GM23338 (cell line): Measurements from ENCODE around the gene LCP2. TPM values are rescaled to one million over a fixed set of nuclear protein-coding genes. Genes with fewer than 3 reads are reported as not detected.

Source experiments
- ATAC-seq: fragments of 200-7000 bp; cut with Tn5 transposase; 3 replicates; pipeline ENCODE4 v1.9.1; 2020
- DNase-seq: peaks from one replicate; pipeline ENCODE4 v3.0.0-alpha.2; 2015; ENCODE audit warnings: low spot score
- H2AFZ ChIP-seq: fragments of 200-600 bp; sonication (generic); 2 replicates; pipeline ENCODE4 v1.8.0; 2016; ENCODE audit warnings: antibody characterized with exemption, mild to moderate bottlenecking, moderate library complexity
- H3F3A ChIP-seq: fragments of 200-600 bp; sonication (generic); replicated peaks from 2 replicates; pipeline ENCODE4 v1.8.0; 2017; ENCODE audit warnings: antibody characterized with exemption, mixed run types, low read depth
- H3K27ac ChIP-seq: fragments of 200-600 bp; sonication (generic); 2 replicates; pipeline ENCODE4 v1.6.1; 2016; ENCODE audit warnings: low read depth
- H3K27me3 ChIP-seq: fragments of 200-600 bp; sonication (generic); 2 replicates; pipeline ENCODE4 v1.8.0; 2016; ENCODE audit warnings: mild to moderate bottlenecking, mixed run types, moderate library complexity; ENCODE audit not compliant: insufficient read depth
- H3K36me3 ChIP-seq: fragments of 200-600 bp; sonication (generic); 2 replicates; pipeline ENCODE4 v1.8.0; 2016; ENCODE audit warnings: mild to moderate bottlenecking; ENCODE audit not compliant: insufficient read depth
- H3K4me1 ChIP-seq: fragments of 200-600 bp; sonication (generic); 2 replicates; pipeline ENCODE4 v1.8.0; 2016; ENCODE audit warnings: mild to moderate bottlenecking, moderate library complexity; ENCODE audit not compliant: insufficient read depth
- H3K4me2 ChIP-seq: fragments of 200-600 bp; sonication (generic); 2 replicates; pipeline ENCODE4 v1.7.1; 2017; ENCODE audit warnings: mixed run types
- H3K4me3 ChIP-seq: fragments of 200-600 bp; sonication (generic); 2 replicates; pipeline ENCODE4 v1.6.1; 2016; ENCODE audit warnings: mixed run types
- H3K79me2 ChIP-seq: fragments of 200-600 bp; sonication (generic); replicated peaks from 2 replicates; pipeline ENCODE4 v1.8.0; 2017; ENCODE audit warnings: mild to moderate bottlenecking; ENCODE audit not compliant: insufficient read depth
- H3K9me2 ChIP-seq: fragments of 200-600 bp; sonication (generic); 2 replicates; pipeline ENCODE4 v1.8.0; 2017; ENCODE audit not compliant: insufficient read depth
- H4K20me1 ChIP-seq: fragments of 200-600 bp; sonication (generic); replicated peaks from 2 replicates; pipeline ENCODE4 v1.8.0; 2017; ENCODE audit warnings: mild to moderate bottlenecking; ENCODE audit not compliant: insufficient read depth
- H3K27ac Mint-ChIP-seq: 2 replicates; pipeline ENCODE4 v1.8.0; 2020; ENCODE audit warnings: inconsistent platforms, mild to moderate bottlenecking, moderate library complexity, mixed read lengths
- H3K27me3 Mint-ChIP-seq: 3 replicates; pipeline ENCODE4 v1.8.0; 2022; ENCODE audit warnings: low read depth, mild to moderate bottlenecking, moderate library complexity, mixed read lengths, inconsistent platforms; ENCODE audit not compliant: insufficient read depth, poor library complexity
- H3K36me3 Mint-ChIP-seq: 3 replicates; pipeline ENCODE4 v1.8.0; 2021; ENCODE audit warnings: low read depth, mild to moderate bottlenecking, inconsistent platforms, moderate library complexity, mixed read lengths
- H3K4me1 Mint-ChIP-seq: 3 replicates; pipeline ENCODE4 v1.8.0; 2020; ENCODE audit warnings: mild to moderate bottlenecking, inconsistent platforms, mixed read lengths
- H3K4me3 Mint-ChIP-seq: 3 replicates; pipeline ENCODE4 v1.8.0; 2021; ENCODE audit warnings: moderate library complexity, mild to moderate bottlenecking, inconsistent platforms, mixed read lengths
- H3K9me3 Mint-ChIP-seq: 3 replicates; pipeline ENCODE4 v1.8.0; 2020; ENCODE audit warnings: moderate library complexity, mild to moderate bottlenecking, inconsistent platforms, mixed read lengths
- CREB1 ChIP-seq: fragments of 250-450 bp; sonication (Bioruptor Pico); IDR thresholded peaks from 2 replicates; pipeline ENCODE4 v1.5.0; 2020; ENCODE audit warnings: low read depth, mild to moderate bottlenecking, moderate library complexity
- EZH2 ChIP-seq: fragments of 200-600 bp; sonication (generic); IDR thresholded peaks from one replicate; pipeline ENCODE4 v1.8.0; 2017; ENCODE audit warnings: antibody characterized with exemption, mild to moderate bottlenecking, low read depth; ENCODE audit not compliant: unreplicated experiment
- JUNB ChIP-seq: IDR thresholded peaks from one replicate; pipeline ENCODE4 v1.6.1; 2016; ENCODE audit warnings: antibody characterized with exemption; ENCODE audit not compliant: unreplicated experiment
- NANOG ChIP-seq: IDR thresholded peaks from 2 replicates; pipeline ENCODE4 v1.6.1; 2016; ENCODE audit warnings: antibody characterized with exemption, borderline replicate concordance
- POLR2AphosphoS5 ChIP-seq: IDR thresholded peaks from 2 replicates; pipeline ENCODE4 v1.6.1; 2016; ENCODE audit warnings: antibody characterized with exemption, low read depth
- STAT1 ChIP-seq: IDR thresholded peaks from one replicate; pipeline ENCODE4 v1.6.1; 2016; ENCODE audit warnings: antibody characterized with exemption; ENCODE audit not compliant: unreplicated experiment
- ZNF331 ChIP-seq: fragments of 250-450 bp; sonication (Bioruptor Pico); IDR thresholded peaks from 2 replicates; pipeline ENCODE4 v1.5.0; 2020; ENCODE audit warnings: low read depth, mild to moderate bottlenecking, moderate library complexity
- polyA plus RNA-seq: library from polyadenylated mRNA; unstranded; fragments of >200 nt; fragmentation: Nextera tagmentation; extraction: Ambion mirVana; gene quantifications from 2 replicates; pipeline ENCODE4 v1.2.1, GENCODE V29; 2016
- total RNA-seq: library from RNA; depleted of rRNA; stranded (reverse); fragments of >200 nt; shearing (Covaris generic); gene quantifications from 2 replicates; pipeline ENCODE4 v1.2.3, GENCODE V29; 2014
- TF ChIP-seq, protein P1 (sequence below): IDR thresholded peaks from one replicate; pipeline ENCODE4 v1.6.1; 2018; ENCODE audit warnings: antibody characterized with exemption; ENCODE audit not compliant: unreplicated experiment
- TF ChIP-seq, protein P2 (sequence below), 2 experiments: fragments of 200-600 bp in 1 of 2; sonication (generic) in 1 of 2; conservative IDR thresholded peaks; 2 replicates each; pipeline versions ENCODE4 v1.5.1 to v1.6.1; 2016 to 2017; ENCODE audit warnings: antibody characterized with exemption in 2 of 2, low read depth in 2 of 2, mild to moderate bottlenecking in 2 of 2, moderate library complexity in 1 of 2
- TF ChIP-seq, protein P3 (sequence below): fragments of 250-450 bp; sonication (Bioruptor Pico); IDR thresholded peaks from 2 replicates; pipeline ENCODE4 v1.5.0; 2020; ENCODE audit warnings: mild to moderate bottlenecking, moderate library complexity

The LCP2 gene
- total and polyA plus RNA-seq, 2 experiments from 2014 or later: 0.26 to 0.38 TPM

DNA sequence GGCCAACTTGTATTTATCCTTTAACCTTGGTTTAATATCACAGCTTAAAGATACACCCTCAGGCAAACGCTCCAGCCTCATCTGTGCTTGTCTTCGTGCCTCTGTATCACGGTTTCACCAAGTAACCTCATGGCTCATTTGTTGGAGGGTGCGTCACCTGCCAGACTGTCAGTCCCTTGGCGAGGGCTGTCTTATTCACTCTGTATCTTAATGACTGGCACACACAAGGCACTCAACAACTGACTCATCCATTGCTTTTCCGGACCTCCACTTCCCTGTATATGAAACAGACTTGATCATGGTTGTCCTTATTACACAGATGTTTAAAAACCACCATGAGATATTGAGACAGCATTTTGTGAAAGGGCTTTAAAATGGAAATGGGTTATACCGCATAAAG lies 28.0 kb downstream of the LCP2 start (continued):
- TF ChIP-seq, protein P1, sequence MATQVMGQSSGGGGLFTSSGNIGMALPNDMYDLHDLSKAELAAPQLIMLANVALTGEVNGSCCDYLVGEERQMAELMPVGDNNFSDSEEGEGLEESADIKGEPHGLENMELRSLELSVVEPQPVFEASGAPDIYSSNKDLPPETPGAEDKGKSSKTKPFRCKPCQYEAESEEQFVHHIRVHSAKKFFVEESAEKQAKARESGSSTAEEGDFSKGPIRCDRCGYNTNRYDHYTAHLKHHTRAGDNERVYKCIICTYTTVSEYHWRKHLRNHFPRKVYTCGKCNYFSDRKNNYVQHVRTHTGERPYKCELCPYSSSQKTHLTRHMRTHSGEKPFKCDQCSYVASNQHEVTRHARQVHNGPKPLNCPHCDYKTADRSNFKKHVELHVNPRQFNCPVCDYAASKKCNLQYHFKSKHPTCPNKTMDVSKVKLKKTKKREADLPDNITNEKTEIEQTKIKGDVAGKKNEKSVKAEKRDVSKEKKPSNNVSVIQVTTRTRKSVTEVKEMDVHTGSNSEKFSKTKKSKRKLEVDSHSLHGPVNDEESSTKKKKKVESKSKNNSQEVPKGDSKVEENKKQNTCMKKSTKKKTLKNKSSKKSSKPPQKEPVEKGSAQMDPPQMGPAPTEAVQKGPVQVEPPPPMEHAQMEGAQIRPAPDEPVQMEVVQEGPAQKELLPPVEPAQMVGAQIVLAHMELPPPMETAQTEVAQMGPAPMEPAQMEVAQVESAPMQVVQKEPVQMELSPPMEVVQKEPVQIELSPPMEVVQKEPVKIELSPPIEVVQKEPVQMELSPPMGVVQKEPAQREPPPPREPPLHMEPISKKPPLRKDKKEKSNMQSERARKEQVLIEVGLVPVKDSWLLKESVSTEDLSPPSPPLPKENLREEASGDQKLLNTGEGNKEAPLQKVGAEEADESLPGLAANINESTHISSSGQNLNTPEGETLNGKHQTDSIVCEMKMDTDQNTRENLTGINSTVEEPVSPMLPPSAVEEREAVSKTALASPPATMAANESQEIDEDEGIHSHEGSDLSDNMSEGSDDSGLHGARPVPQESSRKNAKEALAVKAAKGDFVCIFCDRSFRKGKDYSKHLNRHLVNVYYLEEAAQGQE: no peak
- TF ChIP-seq EZH2: no peak
- TF ChIP-seq NANOG: no peak
- no peak for TF ChIP-seq POLR2AphosphoS5
- TF ChIP-seq, protein P2, sequence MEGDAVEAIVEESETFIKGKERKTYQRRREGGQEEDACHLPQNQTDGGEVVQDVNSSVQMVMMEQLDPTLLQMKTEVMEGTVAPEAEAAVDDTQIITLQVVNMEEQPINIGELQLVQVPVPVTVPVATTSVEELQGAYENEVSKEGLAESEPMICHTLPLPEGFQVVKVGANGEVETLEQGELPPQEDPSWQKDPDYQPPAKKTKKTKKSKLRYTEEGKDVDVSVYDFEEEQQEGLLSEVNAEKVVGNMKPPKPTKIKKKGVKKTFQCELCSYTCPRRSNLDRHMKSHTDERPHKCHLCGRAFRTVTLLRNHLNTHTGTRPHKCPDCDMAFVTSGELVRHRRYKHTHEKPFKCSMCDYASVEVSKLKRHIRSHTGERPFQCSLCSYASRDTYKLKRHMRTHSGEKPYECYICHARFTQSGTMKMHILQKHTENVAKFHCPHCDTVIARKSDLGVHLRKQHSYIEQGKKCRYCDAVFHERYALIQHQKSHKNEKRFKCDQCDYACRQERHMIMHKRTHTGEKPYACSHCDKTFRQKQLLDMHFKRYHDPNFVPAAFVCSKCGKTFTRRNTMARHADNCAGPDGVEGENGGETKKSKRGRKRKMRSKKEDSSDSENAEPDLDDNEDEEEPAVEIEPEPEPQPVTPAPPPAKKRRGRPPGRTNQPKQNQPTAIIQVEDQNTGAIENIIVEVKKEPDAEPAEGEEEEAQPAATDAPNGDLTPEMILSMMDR (conservative IDR thresholded peaks at IDR 0.05; ENCODE audit: low read depth in 2 of 2): no peak

DNA sequence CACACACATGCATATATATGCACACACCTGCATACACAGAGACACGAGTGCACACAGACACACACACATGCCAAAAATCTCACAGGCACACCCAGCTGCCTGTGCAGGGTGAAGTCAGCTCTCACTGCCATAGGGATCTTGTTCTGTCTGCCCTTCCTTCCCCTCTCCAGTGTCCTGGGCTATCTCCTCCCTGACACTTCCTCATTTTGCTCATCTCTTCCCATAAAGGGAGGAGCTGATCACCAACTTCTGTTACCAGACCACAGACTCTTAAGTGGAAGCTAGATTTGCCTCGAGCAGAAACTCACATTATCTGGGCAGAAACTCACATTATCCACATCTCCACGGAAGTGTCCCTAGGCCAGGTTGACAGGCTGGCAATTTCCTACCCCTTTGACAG lies 28.7 kb downstream of the LCP2 start:
- Mint-ChIP-seq H3K27ac (no peak overlapping the region), H3K27me3 (peaks cover 4% of the 10 kb centered on the region), H3K4me3 (no peak overlapping the region), H3K4me1 (peaks cover 43% of the 10 kb centered on the region), H3K9me3 (no peaks in the 10 kb centered on the region), H3K36me3 (no peaks in the 10 kb centered on the region)
- Histone ChIP-seq H3K4me1 (peaks cover 26% of the 10 kb centered on the region), H3F3A (no peaks in the 10 kb centered on the region), H3K4me3 (no peak overlapping the region), H3K9me2 (no peaks in the 10 kb centered on the region), H3K4me2 (no peak overlapping the region), H3K36me3 (no peaks in the 10 kb centered on the region), H4K20me1 (no peaks in the 10 kb centered on the region), H3K27me3 (no peaks in the 10 kb centered on the region), H3K79me2 (no peaks in the 10 kb centered on the region), H2AFZ (no peak overlapping the region), H3K27ac (no peak overlapping the region)
- DNase-seq (no peak), ATAC-seq (no peak)
- TF ChIP-seq ZNF331 (CRISPR knock-in tag): no peak
- TF ChIP-seq, protein P1: no peak
- TF ChIP-seq CREB1 (CRISPR knock-in tag): no peak
- TF ChIP-seq EZH2: no peak
- no peak for TF ChIP-seq STAT1
- no peak for TF ChIP-seq JUNB
- TF ChIP-seq, protein P3, sequence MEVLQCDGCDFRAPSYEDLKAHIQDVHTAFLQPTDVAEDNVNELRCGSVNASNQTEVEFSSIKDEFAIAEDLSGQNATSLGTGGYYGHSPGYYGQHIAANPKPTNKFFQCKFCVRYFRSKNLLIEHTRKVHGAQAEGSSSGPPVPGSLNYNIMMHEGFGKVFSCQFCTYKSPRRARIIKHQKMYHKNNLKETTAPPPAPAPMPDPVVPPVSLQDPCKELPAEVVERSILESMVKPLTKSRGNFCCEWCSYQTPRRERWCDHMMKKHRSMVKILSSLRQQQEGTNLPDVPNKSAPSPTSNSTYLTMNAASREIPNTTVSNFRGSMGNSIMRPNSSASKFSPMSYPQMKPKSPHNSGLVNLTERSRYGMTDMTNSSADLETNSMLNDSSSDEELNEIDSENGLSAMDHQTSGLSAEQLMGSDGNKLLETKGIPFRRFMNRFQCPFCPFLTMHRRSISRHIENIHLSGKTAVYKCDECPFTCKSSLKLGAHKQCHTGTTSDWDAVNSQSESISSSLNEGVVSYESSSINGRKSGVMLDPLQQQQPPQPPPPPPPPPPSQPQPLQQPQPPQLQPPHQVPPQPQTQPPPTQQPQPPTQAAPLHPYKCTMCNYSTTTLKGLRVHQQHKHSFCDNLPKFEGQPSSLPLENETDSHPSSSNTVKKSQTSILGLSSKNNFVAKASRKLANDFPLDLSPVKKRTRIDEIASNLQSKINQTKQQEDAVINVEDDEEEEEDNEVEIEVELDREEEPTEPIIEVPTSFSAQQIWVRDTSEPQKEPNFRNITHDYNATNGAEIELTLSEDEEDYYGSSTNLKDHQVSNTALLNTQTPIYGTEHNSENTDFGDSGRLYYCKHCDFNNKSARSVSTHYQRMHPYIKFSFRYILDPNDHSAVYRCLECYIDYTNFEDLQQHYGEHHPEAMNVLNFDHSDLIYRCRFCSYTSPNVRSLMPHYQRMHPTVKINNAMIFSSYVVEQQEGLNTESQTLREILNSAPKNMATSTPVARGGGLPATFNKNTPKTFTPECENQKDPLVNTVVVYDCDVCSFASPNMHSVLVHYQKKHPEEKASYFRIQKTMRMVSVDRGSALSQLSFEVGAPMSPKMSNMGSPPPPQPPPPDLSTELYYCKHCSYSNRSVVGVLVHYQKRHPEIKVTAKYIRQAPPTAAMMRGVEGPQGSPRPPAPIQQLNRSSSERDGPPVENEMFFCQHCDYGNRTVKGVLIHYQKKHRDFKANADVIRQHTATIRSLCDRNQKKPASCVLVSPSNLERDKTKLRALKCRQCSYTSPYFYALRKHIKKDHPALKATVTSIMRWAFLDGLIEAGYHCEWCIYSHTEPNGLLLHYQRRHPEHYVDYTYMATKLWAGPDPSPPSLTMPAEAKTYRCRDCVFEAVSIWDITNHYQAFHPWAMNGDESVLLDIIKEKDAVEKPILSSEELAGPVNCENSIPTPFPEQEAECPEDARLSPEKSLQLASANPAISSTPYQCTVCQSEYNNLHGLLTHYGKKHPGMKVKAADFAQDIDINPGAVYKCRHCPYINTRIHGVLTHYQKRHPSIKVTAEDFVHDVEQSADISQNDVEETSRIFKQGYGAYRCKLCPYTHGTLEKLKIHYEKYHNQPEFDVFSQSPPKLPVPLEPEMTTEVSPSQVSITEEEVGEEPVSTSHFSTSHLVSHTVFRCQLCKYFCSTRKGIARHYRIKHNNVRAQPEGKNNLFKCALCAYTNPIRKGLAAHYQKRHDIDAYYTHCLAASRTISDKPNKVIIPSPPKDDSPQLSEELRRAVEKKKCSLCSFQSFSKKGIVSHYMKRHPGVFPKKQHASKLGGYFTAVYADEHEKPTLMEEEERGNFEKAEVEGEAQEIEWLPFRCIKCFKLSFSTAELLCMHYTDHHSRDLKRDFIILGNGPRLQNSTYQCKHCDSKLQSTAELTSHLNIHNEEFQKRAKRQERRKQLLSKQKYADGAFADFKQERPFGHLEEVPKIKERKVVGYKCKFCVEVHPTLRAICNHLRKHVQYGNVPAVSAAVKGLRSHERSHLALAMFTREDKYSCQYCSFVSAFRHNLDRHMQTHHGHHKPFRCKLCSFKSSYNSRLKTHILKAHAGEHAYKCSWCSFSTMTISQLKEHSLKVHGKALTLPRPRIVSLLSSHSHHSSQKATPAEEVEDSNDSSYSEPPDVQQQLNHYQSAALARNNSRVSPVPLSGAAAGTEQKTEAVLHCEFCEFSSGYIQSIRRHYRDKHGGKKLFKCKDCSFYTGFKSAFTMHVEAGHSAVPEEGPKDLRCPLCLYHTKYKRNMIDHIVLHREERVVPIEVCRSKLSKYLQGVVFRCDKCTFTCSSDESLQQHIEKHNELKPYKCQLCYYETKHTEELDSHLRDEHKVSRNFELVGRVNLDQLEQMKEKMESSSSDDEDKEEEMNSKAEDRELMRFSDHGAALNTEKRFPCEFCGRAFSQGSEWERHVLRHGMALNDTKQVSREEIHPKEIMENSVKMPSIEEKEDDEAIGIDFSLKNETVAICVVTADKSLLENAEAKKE (CRISPR knock-in tag): no peak
- TF ChIP-seq NANOG: no peak
